Stromal cell of bone marrow (primary cell): ENCODE data around the gene UBXN11.

ENCODE experiments used
- DNase-seq: peaks from one replicate; pipeline ENCODE4 v3.0.0-alpha.2; 2012; ENCODE audit warnings: low read depth

UBXN11 gene

DNA sequence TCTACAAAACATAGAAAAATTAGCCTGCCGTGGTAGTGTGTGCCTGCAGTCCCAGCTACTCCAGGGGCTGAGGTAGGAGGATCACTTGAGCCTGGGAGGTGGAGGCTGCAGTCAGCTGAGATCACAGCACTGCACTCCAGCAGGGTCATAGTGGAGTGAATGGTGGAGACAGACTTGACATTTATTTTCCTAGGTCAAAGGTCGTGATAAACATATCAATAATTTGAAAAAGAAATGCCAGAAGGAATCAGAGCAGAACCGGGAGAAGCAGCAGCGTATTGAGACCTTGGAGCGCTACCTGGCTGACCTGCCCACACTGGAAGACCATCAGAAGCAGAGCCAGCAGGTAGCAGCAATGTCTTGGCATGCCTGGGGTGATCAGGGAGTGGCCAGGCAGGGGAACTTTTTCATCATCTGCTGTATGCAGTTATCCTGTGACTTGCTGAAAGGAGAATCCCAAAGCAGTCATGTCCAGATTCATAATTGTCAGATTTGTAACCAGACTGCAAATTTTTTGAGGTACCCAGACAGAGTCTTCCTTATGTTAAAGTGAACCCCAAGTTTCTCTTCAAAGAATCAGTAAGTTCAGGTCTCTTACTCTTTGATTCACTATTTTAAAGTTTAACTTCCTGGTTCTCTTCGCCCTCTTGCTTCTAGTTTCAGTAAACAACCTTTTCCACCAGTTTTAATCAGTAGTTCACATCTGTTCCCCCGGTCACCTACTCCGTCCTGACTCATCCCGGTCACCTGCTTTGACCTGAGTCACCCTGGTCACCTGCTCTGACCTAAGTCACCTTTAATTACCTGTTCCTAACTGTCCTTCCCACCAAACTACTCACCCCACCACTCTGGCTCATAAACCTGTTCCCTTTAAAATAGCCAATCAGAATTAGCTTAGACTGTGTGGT, 37.9 kb downstream of the UBXN11 start:
- no peak for DNase-seq

DNA sequence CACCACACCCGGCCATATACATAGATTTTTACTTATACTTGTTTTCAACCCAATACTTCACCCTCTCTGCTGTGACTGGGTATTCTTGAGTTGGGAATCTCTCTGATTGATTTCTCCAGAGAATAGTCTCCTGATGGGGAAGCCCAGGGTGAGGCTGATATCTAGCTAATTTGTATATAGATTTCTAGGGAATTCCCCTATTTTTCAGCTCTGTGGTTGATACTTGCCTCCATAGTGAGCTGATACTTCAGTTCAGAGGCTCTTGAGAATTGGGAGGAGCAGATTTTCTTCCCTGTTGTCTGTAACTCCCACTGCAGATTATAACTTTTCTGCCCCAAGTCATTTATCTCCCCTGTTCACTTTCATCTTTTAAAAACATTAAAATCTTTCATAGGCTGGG, 41.0 kb downstream of the UBXN11 start:
- DNase-seq, result no peak

DNA sequence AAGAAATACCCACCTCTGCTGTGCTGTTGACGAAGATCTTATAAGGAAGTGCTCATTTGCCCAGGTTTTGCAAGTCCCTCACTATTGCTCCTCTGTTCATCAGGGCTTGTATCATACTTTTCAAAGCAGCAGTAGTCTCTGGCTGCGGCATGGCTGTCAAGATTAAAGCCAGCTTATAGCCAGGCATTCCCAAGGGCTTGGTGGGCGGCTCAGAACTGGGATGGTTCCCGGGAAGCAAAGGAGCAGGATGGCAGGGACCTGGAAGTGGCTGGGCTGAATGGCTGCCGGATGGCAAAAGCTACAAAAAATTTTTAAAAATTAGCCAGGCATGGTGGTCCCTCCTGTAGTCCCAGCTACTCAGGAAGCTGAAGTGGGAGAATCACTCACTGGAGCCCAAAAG, 43.2 kb downstream of the UBXN11 start:
- no peak for DNase-seq

DNA sequence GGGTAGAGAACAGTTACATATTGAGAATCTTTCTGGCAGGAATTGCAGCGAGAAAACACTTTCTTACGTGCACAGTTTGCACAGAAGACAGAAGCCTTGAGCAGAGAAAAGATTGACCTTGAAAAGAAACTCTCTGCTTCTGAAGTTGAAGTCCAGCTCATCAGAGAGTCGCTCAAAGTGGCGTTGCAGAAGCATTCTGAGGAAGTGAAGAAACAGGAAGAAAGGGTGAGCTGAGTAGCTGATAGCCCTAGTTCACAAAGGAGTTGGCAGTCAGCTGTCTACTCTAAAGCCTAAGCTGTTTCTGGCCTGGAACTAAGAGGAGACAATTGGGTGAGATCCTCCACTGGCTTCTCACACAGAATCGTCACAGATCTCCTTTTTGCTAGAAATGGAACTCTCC, 46.9 kb downstream of the UBXN11 start:
- no peak for DNase-seq

DNA sequence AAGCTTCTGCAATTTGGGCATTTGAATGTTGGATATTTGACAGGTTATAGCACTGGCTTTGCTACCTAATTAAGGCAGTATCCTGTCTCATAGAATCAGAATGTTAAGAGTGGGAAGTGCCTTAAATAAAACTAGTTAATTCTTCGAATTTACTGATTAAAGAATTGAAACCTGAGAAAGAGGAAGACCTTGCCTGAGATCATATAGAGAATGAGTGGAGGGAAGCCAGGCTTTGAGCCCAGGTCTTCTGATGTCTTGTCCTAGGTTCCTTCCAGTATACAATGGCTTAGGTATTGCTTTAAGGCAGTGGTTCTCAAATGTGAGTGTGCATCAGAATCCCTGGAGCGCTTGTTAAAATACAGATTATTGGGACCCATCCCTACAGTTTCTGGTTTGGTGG, 47.4 kb downstream of the UBXN11 start:
- DNase-seq, result no peak

DNA sequence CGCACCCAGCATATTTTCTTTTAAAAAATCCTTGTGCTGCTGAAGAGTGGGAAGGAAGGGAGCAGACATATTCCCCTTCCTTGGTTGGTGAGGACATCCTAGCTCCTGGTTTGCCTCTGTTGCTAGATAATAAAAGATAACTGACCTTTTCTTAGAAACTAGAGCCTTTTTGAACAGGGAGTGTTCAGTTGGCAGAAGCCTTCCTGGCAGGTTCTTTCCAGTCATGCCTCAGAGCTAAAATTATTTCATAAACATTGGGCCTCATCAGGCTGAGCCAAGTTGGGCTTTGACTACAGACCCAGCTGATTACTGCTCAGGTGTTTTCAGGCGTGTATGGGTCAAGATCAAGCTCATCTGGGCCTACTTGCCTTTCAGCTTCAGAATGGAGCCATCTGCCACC, 49.2 kb downstream of the UBXN11 start:
- no peak for DNase-seq

DNA sequence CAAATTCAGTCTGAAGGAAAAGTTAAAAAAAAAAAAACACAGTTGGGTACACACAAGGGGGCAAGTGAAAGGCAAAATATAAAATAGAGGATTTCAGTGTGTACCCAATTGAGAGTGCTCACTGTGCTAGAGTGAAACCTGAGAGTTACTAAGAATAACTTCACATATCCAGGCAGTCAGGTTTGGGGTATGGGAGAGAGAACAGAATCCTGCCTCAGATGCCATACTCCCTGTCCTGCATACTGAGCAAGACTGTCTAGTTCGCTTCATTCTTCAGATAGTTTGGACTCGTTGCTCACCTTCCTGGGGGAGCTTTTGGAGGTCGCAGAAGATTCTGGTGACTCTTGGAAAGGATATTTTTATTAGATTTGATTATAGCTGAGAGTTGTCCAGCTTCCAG, 52.0 kb downstream of the UBXN11 start:
- no peak for DNase-seq

DNA sequence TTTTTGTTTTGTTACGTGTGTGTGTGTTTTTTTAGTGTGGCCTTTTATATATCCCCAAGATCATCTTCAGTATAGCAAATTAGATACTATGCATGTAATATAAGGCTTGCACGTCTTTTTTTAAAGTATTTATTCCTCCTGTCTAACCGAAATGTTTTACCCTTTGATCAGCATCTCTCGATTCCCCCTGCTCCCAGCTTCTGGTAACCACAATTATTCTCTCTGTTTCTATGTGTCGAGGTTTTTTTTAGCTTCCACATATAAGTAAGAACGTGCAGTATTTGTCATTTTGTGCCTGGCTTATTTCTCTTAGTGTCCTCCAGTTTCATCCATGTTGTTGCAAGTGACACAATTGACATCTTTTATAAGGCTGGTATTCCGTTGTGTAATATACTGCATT, 53.7 kb downstream of the UBXN11 start:
- DNase-seq, result no peak

DNA sequence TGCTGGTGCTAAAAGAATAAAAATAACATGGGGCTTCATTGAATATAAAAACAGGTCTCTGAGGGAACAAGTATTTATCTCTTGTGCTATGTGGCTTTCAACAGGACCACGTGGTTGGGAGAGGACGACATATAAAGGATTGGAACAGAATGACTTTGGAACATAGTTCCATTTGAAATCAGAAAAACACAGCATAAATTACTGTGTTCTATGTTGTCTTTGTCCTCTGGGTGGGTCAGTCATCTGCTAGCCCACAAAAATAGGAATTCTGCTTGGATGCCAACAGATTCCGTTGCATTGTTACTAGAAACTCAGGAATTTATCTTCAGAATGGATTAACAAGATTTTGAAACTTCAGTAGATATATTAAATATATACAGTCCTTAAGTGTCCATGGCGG, 66.5 kb downstream of the UBXN11 start:
- DNase-seq, result no peak

DNA sequence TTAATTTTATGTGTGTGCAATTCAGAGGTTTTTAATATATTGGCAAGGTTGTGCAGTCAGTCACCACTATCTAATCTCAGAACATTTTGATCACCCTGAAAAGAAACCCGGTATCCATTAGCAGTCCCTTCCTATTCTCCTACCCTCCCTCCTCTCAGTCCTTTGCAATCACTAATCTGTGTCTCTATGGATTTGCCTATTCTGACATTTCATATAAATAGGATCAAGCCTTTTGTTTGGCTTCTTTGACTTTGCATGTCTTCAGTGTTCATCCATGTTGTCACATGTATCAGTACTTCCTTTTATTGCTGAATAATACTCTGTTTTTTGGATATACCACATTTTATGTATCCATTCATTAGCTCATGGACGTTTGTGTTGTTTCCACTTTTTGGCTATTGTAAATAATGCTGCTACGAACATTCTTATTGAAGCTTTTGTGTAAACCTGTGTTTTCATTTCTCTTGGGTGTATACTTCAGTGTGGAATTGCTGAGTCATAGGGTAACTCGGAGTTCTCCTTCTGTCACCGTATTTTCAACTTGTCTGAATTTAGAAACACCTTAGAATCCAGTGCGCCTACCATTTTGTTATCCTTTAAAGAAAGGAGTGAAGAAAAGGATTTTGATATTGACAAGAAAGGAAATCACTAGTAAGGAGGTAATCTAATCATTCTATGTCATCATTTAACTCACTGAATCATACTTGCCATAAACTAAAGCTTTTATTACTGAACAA, 69.0 kb downstream of the UBXN11 start:
- DNase-seq, result no peak

DNA sequence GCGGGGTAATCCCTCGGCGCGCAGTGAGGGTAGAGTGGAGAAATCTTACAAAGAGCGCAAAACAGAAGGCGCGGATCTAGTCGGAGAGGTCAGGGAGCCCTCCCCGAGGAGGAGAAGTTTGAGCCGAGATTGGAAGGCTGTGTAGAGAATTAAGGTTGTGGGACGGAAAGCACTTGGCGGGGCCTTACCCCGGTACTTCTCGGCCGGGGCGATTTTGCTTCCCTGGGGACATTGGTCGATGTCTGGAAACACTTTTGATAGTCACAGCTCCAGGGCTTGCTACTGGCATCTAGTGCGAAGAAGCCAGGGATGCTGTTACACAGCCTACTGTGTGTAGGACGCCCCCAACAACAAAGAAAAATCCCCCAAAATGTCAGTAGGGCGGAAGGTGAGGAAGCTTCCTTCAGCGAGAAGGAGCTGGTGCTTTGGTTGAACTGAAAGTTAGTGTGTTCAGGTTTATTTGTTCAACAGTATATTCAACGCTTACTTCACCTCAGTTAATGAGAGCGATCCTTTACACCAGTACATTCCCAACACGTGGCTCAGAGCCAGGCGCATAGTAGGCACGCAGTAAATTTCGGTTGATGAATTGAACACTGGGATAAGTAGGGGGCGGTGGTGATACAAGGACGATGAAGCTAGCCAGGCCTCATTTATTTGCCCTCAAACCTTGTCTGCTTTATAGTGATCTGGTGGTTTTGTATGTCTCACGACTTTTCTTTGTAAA, 71.6 kb downstream of the UBXN11 start:
- DNase-seq, result no peak

DNA sequence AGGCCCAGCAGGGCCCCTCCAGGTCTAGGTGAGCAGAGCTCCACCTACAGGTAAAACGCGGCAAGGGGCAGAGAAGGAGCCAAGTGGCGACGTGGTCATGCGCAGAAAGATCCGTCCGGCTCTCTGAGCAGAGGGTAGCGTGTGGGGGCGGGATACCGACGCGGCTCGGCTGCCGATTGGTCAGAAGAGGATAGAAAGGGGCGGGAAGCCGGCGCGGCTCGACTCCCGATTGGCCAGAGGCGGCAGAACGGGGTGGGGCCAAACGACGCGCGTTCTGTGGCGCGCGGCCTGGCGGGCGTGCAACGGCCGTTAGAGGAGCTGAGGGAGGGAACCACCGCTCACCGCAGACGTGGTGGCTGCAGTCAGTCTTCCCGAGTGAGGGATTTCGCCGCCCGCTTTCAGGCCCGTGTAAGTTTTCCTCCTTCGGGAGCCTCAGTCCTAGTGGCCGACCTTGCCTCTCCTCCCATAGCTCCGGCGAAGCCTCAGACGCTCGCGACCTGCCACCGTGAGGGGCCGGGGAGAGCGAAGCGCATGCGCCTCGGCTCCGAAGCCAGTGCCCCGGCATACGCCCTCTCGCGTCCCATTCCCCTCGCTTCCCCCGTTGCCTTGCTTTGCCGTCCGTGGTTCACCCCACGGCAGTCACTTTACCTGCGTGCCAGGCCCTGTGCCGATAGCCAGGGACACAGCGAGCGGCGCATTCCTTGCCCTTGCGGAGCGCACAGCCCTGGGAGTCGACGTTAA, 72.4 kb downstream of the UBXN11 start, which contains the start of gene CEP85:
CEP85 (plus strand) TSS at position 298 of the 741 bp plus-strand sequence. CDS start 5,584 bp downstream, outside the sequence.
- DNase-seq, result peak; percentile 90
